GM12801 (cell line): Measurements from ENCODE around the gene RUNX1.

ENCODE experiments used
- TF ChIP-seq, protein P1 (sequence below): IDR thresholded peaks from one replicate; pipeline ENCODE4 v1.5.1; 2011; ENCODE audit warnings: control low read depth; ENCODE audit not compliant: insufficient read length; ENCODE audit errors: extremely low read depth

The RUNX1 gene

DNA sequence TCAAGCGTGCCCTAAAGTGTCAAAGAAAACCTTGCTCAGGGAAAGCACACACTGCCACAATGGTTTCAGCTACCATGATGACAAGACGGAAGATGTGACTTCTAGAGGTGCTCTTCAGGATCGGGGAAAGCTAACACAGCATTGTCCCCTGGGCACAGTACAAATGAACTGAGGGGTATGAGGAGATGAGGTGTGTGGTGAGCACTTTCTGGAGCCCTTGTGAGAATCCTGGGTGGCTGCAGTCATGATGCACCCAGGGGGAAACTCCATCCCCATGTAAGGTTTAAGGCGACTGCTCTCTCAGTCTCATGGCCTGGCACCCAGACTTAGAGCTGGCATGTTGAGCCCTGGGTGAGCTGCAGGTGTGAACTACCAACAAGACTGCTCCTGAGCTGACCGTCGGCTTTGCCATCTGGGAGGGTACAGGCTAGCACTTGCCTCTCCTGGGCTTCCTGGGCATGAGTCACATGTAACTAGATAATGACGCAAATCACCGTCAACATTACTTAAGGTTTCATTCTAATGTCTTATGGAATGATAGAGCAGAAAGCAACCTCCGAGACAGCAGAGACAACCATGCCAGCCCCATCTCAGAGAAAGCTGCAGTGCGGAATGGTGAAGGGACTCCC is 235.7 kb downstream of the RUNX1 start:
- TF ChIP-seq, protein P1, sequence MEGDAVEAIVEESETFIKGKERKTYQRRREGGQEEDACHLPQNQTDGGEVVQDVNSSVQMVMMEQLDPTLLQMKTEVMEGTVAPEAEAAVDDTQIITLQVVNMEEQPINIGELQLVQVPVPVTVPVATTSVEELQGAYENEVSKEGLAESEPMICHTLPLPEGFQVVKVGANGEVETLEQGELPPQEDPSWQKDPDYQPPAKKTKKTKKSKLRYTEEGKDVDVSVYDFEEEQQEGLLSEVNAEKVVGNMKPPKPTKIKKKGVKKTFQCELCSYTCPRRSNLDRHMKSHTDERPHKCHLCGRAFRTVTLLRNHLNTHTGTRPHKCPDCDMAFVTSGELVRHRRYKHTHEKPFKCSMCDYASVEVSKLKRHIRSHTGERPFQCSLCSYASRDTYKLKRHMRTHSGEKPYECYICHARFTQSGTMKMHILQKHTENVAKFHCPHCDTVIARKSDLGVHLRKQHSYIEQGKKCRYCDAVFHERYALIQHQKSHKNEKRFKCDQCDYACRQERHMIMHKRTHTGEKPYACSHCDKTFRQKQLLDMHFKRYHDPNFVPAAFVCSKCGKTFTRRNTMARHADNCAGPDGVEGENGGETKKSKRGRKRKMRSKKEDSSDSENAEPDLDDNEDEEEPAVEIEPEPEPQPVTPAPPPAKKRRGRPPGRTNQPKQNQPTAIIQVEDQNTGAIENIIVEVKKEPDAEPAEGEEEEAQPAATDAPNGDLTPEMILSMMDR = no peak

DNA sequence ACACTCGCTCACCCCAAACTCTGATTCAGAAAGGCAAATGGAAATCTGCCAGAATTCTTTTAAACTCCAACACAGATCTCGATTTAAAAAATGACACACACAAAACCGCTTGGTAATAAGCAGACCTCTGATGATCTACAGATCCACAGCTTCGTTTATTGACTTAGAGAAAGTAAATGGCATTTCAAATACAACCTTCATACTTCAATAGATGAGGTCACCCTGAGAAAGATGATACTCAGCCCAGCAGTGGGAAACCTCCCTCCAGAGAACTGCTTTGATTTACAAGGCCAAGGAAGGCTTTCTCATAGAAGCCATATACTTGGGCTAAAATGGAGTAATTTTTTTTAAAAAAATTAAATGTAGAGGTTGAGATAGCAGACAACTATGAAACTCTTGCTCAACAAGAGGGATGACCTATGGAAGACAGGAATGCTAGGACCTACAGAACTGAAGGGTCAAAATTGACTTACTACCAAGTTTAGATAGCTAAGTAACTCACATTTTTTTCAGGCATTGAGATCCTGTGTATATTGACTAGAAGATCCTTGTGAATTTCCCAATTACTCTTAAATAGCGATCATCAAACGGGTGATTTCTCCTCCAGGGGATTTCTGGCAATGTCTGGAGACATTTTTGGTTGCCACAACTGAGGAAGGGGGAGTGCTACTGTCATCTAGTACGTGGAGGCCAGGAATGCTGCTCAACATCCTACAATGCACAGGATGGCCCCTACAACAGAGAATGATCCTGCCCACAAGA is 236.4 kb downstream of the RUNX1 start:
- TF ChIP-seq, protein P1 = no peak

DNA sequence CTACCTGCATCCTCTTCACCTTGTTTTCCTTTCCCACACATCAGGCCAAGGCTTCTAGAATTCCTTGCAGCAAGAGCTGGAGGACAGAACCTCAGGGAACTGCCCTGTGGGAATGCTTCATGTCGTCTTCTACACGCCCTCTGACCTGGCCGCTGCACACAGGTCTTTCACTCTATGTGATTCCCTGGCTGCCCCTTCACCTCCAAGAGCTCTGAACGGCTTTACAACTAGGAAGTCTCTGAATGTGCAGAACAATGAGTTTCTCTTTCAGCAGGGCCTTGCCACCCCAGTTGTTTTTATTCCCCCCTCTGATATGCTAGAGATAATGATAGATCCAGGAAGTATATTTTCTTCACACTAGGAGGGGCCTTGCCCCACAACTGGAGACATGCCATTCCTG is 237.7 kb downstream of the RUNX1 start:
- TF ChIP-seq, protein P1 = no peak

DNA sequence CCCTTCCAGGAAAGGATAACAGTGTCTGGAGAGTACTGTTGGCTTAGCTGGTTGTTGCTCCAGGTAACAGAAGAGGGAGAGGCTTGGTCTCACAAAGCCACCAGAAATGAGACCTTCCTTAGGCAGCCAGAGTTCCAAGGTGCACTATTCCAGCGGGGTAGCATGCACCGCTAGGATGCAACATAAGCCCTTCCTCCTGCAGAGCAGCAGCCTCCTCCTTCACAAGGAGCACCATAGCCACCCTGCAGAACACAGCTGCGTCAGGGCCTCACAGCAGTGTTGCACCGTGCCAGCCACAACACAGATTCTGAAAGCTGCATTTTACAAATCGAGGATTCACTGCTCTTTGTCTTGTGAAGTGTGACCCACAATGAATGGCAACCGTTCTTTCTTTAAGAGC is 238.3 kb downstream of the RUNX1 start:
- TF ChIP-seq, protein P1 = no peak

DNA sequence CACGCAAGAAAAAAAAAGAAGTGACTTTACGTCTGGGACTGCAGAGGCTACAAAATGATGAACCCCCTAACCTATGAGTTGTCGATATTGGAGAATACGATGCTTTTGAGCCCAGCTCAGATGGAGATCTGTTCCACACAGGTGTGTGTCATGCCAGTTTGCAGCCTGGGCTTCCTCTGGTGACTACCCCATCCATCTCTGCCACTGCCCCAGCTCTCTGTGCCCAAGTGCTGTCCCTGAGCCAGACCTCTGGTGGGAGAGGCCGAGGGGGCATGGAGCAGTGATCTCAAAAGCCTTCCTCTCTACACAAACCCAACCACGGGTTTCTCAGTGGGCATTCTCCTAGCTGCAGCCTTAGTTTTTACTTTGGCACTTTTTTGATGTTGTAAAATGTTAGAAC is 239.3 kb downstream of the RUNX1 start:
- TF ChIP-seq, protein P1 = no peak

DNA sequence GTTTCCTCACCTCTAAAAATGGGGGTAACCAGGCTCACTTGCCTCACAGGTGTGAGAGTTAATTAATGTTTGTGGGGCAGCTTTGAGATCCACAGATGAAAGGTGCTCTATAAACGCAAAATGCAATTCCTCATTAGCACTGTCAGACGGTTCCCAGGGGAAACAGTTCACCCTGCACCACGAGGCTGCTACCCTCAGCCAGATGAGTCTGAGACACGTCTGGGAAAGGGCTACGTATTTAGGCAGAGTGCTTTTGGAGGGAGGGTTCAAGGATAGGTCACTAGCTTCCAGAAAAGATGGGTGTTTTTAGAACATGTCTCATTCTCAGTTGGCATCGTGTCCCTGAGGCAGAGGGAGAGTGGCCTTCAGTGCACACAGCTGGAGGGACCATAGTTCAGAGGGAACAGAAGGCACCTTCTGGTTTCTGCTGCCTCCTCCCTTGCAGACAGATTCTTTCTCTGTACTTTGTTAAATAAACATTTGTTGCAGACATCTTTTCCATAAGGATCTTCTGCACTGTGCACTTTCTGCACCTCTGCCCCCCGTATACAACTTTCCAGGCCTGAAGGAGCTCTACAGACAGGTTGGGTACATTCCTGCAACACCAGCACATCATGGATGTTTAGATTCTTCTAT is 240.4 kb downstream of the RUNX1 start:
- TF ChIP-seq, protein P1 = no peak

DNA sequence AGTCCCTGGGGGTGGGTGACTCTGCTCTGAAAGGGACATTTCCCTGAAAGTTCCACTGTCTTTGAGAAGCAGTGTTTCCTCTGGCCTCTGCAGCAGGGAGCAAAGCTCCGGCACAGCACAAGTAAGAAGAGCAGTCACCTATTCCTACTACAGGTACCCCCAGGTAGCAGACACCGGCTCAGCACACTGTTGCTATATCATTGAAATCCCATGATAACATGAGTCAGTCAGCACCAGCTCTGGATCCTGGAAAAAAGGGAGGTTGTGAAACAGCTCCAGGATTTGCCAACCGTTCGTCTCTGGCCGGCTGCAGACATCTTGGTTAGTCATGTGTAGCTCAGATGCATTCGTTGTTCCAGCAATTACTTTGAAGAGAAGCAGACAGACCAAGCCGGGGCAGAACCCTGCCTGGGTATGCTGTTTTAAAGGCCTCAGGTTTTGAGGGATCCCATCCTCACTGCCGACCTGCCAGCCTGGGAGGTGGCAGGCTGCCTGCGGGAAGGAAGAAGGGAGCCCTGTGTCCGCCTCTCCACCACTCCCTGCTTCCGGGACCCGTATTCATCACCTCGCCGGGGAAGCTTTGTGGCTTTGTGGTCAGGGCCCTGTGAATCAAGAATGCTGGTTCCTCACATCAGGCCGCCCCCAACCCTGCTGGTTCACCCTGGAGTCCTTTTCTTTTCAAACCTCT is 241.1 kb downstream of the RUNX1 start:
- TF ChIP-seq, protein P1 = no peak
